ENCODE measurements around the gene EPB42. TPM values are rescaled to one million over a fixed set of nuclear protein-coding genes. Genes with fewer than 3 reads are reported as not detected.
"Not testable (repeated sequence)": the region's sequence is repeated elsewhere in the genome, so short reads cannot be mapped to it uniquely, and the experiment has no call there.

EPB42 gene
- total RNA-seq, 6 experiments from 2014 or later, result 0.20 to 3.4 (median 0.64) TPM; not detected in 3

DNA sequence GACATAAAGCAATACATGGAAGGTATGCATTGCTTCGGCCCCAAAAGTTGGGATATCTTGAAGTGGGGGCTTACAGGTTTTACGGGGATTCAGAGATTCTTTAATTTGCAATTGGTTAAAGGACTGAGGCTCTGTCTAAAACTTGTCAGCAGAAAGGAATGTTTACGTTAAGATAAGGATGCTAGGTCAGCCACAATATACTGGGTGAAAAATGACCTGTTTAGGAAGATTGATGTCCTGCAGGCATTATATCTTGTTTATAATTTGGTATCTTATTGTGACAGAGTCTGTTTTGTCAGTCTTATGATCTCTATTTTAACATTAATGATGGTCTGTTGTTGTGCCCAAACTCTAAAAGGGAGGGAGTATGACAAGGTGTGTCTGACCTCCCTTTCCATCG is 50.9 kb downstream of the EPB42 start:
- no peaks in the 10 kb centered on the region for H3K9me3 ChIP-seq
- no peaks in the 10 kb centered on the region for H3K4me1 ChIP-seq
- intact Hi-C loops (cut with DNase I), result no loop called here
- TF ChIP-seq POLR2A (IDR thresholded peaks at IDR 0.05), result no peak
- TF ChIP-seq, protein P1, sequence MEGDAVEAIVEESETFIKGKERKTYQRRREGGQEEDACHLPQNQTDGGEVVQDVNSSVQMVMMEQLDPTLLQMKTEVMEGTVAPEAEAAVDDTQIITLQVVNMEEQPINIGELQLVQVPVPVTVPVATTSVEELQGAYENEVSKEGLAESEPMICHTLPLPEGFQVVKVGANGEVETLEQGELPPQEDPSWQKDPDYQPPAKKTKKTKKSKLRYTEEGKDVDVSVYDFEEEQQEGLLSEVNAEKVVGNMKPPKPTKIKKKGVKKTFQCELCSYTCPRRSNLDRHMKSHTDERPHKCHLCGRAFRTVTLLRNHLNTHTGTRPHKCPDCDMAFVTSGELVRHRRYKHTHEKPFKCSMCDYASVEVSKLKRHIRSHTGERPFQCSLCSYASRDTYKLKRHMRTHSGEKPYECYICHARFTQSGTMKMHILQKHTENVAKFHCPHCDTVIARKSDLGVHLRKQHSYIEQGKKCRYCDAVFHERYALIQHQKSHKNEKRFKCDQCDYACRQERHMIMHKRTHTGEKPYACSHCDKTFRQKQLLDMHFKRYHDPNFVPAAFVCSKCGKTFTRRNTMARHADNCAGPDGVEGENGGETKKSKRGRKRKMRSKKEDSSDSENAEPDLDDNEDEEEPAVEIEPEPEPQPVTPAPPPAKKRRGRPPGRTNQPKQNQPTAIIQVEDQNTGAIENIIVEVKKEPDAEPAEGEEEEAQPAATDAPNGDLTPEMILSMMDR (IDR thresholded peaks at IDR 0.05), result no peak
- 86% methylated on average over 4 of the region's 4 CpGs for WGBS (ENCODE audit: insufficient coverage, low coverage, low lambda C conversion rate, missing lambda C conversion rate)
- H3K27ac ChIP-seq, result no peak overlapping the region
- peaks cover 0 to 4% (median 3%) of the 10 kb centered on the region in 4 donors for H3K36me3 ChIP-seq
- ATAC-seq, result no peak
- H3K4me3 ChIP-seq, result no peak overlapping the region
- DNase-seq, result no peak
- H3K27me3 ChIP-seq, result no peaks in the 10 kb centered on the region

DNA sequence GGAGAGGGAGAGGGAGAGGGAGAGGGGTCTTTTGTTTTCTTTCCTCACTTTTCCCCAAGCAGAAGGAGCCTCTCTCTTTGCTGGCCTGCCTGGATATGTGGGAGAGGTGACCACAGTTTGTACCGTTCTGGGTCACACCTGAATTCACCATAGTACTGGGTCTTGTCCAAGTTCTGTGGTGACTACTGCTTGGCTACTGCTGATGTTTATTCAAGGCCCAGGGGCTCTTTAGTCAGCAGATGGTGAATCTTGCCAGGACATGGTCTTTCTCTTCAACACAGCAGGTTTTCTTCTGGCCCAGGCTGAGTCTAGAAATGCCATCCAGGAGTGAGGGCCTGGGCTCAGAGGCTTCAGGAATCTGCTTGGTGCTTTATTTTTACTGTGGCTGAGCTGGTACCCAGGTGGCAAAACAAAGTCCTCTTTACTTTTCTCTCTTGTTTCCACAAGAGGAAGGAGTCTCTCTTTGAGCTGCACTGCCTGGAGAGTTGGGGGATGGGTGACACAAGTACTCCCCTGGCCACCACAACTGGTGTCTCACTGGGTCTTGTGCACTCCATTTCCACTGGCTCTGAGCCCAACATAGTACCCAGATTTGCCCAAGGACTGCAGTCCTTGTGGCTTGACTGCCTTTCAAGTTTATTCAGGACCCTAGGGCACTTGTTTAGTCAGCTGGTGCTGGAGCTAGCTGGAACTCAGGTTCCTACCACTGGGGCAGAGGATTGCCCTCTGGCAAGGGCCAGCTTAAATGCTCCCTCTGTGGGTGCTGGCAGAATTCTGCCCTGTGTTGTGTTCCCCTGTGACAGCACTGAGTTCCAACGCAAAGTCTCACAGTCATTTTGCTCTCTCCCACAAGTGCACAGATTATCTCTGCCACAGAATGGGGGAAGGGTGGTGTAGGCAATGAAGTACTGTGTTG is 52.4 kb downstream of the EPB42 start:
- Histone ChIP-seq H3K36me3 (peaks cover 0 to 8% (median 2%) of the 10 kb centered on the region in 4 donors), H3K4me1 (no peaks in the 10 kb centered on the region), H3K27ac (no peak overlapping the region), H3K4me3 (no peak overlapping the region), H3K9me3 (no peaks in the 10 kb centered on the region), H3K27me3 (no peaks in the 10 kb centered on the region)
- whole genome bisulfite sequencing (ENCODE audit: insufficient coverage, low coverage, low lambda C conversion rate, missing lambda C conversion rate), result 50% methylated on average over 1 of the region's 2 CpGs
- intact Hi-C loops (cut with DNase I), result no loop called here
- TF ChIP-seq, protein P1 (IDR thresholded peaks at IDR 0.05), result no peak
- TF ChIP-seq POLR2A (IDR thresholded peaks at IDR 0.05), result no peak
- DNase-seq (no peak), ATAC-seq (peak in 3 of 4 donors; percentile 29 to 83 (median 72))

DNA sequence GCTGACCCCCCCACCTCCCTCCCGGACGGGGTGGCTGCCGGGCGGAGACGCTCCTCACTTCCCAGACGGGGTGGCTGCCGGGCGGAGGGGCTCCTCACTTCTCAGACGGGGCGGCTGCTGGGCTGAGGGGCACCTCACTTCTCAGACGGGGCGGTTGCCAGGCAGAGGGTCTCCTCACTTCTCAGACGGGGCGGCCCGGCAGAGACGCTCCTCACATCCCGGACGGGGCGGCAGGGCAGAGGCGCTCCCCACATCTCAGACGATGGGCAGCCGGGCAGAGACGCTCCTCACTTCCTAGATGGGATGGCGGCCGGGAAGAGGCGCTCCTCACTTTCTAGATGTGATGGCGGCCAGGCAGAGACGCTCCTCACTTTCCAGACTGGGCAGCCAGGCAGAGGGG is 53.6 kb downstream of the EPB42 start:
- no CpG with 5 or more reads among the region's 28 CpGs for WGBS (ENCODE audit: insufficient coverage, low coverage, low lambda C conversion rate, missing lambda C conversion rate)
- H3K27me3 ChIP-seq; H3K9me3 ChIP-seq; H3K4me3 ChIP-seq; ATAC-seq; DNase-seq; H3K36me3 ChIP-seq; H3K27ac ChIP-seq; intact Hi-C loops (cut with DNase I); H3K4me1 ChIP-seq: not testable (repeated sequence)

DNA sequence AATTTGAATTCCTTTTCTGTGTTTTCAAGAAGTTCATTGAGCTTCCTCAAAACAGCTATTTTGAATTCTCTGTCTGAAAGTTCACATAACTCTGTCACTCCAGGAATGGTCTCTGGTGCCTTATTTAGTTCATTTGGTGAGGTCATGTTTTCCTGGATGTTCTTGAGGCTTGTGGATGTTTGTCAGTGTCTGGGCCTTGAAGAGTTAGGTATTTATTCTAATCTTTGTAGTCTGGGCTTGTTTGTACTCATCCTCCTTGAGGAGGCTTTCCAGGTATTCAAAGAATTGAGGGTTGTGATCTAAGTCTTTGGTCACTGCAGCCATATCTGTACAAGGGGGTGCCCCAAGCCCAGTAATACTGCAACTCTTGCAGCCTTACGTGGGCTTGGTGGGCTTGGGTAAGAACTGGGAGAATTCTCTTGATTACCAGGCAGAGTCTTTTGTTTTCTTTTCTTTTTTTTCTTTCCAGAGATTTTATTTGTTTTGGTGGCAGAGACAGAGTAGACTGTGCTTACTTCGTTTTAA is 55.0 kb downstream of the EPB42 start:
- Histone ChIP-seq H3K4me1 (no peaks in the 10 kb centered on the region), H3K9me3 (no peaks in the 10 kb centered on the region), H3K27me3 (no peaks in the 10 kb centered on the region), H3K4me3 (no peak overlapping the region), H3K36me3 (peaks cover 0 to 17% (median 0%) of the 10 kb centered on the region in 4 donors), H3K27ac (no peak overlapping the region)
- no peak for TF ChIP-seq POLR2A (IDR thresholded peaks at IDR 0.05)
- TF ChIP-seq, protein P1 (IDR thresholded peaks at IDR 0.05), result no peak
- DNase-seq (no peak), ATAC-seq (no peak)
- intact Hi-C loops (cut with DNase I), result no loop called here
- 92% methylated on average over 2 of the region's 2 CpGs for WGBS (ENCODE audit: insufficient coverage, low coverage, low lambda C conversion rate, missing lambda C conversion rate)

DNA sequence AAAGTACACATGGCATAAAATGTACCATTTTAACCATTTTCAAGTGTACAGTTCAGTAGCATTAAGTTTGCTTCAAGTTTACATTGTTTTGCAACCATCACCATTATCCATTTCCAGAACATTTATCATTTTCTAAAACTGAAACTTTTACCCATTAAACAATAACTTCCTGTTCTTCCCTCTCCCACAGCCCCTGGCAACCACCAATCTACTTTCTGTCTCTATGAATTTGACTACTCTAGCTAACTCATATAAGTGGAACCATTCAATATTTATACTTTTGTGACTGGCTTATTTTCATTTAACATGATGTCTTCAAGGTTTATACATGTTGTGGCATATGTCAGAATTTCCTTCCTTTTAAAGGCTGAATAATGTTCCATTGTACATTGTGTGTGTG is 67.5 kb downstream of the EPB42 start:
- ATAC-seq (no peak), DNase-seq (no peak)
- Histone ChIP-seq H3K36me3 (peaks cover 0 to 22% (median 8%) of the 10 kb centered on the region in 4 donors), H3K4me1 (no peaks in the 10 kb centered on the region), H3K9me3 (no peaks in the 10 kb centered on the region), H3K27me3 (no peaks in the 10 kb centered on the region), H3K4me3 (no peak overlapping the region), H3K27ac (no peak overlapping the region)
- intact Hi-C loops (cut with DNase I), result no loop called here
- no peak for TF ChIP-seq POLR2A (IDR thresholded peaks at IDR 0.05)
- TF ChIP-seq, protein P1 (IDR thresholded peaks at IDR 0.05), result no peak

Measured in right lobe of liver (tissue), 6 donors.